ENCODE results near the gene C22orf42.

Gene C22orf42

DNA sequence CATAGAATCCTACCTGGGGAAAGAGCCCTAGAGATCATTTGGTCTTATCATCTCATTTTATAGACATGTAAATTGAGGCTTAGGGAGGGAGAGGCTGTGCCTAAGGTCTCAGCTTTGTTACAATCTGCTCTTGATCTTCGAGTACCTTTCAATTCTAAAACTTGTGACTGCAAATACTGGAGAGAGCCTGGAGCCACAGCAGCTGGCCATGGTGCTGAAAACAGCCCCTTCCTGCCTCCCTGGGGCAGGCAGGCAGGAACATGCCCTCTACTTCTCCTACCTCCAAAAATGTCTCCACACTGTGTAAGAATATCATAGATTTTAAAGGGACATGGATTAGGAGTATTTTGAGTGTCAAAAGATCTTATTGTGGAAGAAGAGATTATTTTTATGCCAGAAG lies 52.2 kb downstream of the C22orf42 start:
- Histone ChIP-seq H2AFZ (ENCODE audit: low read length) (no peak overlapping the region), H4K20me1 (ENCODE audit: insufficient read depth, low read length) (no peaks in the 10 kb centered on the region), H3K4me3 (ENCODE audit: low read depth, low read length, poor library complexity, severe bottlenecking) (no peak overlapping the region), H3K9me3 (ENCODE audit: low read length) (no peaks in the 10 kb centered on the region), H3K9me2 (ENCODE audit: low read depth, low read length) (no peaks in the 10 kb centered on the region), H3K4me1 (ENCODE audit: insufficient read depth, low read length, severe bottlenecking) (no peaks in the 10 kb centered on the region), H3F3A (ENCODE audit: insufficient read depth, low read length) (no peaks in the 10 kb centered on the region), H3K27ac (ENCODE audit: low read depth, low read length, poor library complexity, severe bottlenecking) (no peak overlapping the region), H3K4me2 (ENCODE audit: low read length) (no peak overlapping the region), H3K79me2 (ENCODE audit: insufficient read depth, low read length) (no peaks in the 10 kb centered on the region), H3K36me3 (ENCODE audit: insufficient read depth, low read length) (no peaks in the 10 kb centered on the region), H3K9ac (ENCODE audit: low read length) (no peak overlapping the region), H3K27me3 (ENCODE audit: insufficient read depth, low read length) (no peaks in the 10 kb centered on the region)
- TF ChIP-seq, protein P1, sequence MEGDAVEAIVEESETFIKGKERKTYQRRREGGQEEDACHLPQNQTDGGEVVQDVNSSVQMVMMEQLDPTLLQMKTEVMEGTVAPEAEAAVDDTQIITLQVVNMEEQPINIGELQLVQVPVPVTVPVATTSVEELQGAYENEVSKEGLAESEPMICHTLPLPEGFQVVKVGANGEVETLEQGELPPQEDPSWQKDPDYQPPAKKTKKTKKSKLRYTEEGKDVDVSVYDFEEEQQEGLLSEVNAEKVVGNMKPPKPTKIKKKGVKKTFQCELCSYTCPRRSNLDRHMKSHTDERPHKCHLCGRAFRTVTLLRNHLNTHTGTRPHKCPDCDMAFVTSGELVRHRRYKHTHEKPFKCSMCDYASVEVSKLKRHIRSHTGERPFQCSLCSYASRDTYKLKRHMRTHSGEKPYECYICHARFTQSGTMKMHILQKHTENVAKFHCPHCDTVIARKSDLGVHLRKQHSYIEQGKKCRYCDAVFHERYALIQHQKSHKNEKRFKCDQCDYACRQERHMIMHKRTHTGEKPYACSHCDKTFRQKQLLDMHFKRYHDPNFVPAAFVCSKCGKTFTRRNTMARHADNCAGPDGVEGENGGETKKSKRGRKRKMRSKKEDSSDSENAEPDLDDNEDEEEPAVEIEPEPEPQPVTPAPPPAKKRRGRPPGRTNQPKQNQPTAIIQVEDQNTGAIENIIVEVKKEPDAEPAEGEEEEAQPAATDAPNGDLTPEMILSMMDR (IDR thresholded peaks at IDR 0.05; ENCODE audit: low read length), result no peak
- TF ChIP-seq EZH2 (IDR thresholded peaks at IDR 0.05; ENCODE audit: borderline replicate concordance, low read length), result no peak

GRCh38 chr22:32103658-32104315 lies 55.3 kb downstream of the C22orf42 start:
- Histone ChIP-seq H3K36me3 (ENCODE audit: insufficient read depth, low read length) (no peaks in the 10 kb centered on the region), H3K79me2 (ENCODE audit: insufficient read depth, low read length) (no peaks in the 10 kb centered on the region), H3K9ac (ENCODE audit: low read length) (no peak overlapping the region), H3K4me2 (ENCODE audit: low read length) (no peak overlapping the region), H3F3A (ENCODE audit: insufficient read depth, low read length) (no peaks in the 10 kb centered on the region), H3K4me1 (ENCODE audit: insufficient read depth, low read length, severe bottlenecking) (no peaks in the 10 kb centered on the region), H3K9me2 (ENCODE audit: low read depth, low read length) (no peaks in the 10 kb centered on the region), H3K27me3 (ENCODE audit: insufficient read depth, low read length) (no peaks in the 10 kb centered on the region), H3K27ac (ENCODE audit: low read depth, low read length, poor library complexity, severe bottlenecking) (no peak overlapping the region), H2AFZ (ENCODE audit: low read length) (no peak overlapping the region), H3K4me3 (ENCODE audit: low read depth, low read length, poor library complexity, severe bottlenecking) (no peak overlapping the region), H4K20me1 (ENCODE audit: insufficient read depth, low read length) (no peaks in the 10 kb centered on the region), H3K9me3 (ENCODE audit: low read length) (no peaks in the 10 kb centered on the region)
- no peak for TF ChIP-seq EZH2 (IDR thresholded peaks at IDR 0.05; ENCODE audit: borderline replicate concordance, low read length)
- TF ChIP-seq, protein P1 (IDR thresholded peaks at IDR 0.05; ENCODE audit: low read length), result peak; percentile 47; the same call in 1 of the 2 replicates

DNA sequence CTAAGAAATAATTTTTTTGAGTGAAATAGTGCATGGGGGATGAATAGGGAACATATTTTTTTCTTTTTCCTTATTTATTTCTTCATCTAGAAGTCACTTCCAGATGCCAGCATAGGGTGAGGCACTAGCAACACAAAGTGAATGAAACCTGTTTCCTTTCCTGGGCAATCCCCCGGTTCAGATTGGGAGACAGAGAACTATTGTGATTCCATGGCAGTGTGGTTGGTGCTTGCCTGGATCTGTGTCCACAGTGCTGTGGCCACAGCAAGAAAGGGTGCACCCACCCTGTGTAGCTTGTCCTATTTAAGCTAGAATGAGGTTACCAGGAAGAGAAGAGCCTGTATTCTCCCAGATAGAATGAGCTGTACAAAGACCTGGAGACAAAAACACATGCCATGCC lies 58.4 kb downstream of the C22orf42 start:
- Histone ChIP-seq H3F3A (ENCODE audit: insufficient read depth, low read length) (no peaks in the 10 kb centered on the region), H3K79me2 (ENCODE audit: insufficient read depth, low read length) (no peaks in the 10 kb centered on the region), H3K4me2 (ENCODE audit: low read length) (no peak overlapping the region), H3K27me3 (ENCODE audit: insufficient read depth, low read length) (no peaks in the 10 kb centered on the region), H3K9me2 (ENCODE audit: low read depth, low read length) (no peaks in the 10 kb centered on the region), H3K27ac (ENCODE audit: low read depth, low read length, poor library complexity, severe bottlenecking) (no peak overlapping the region), H3K9me3 (ENCODE audit: low read length) (no peaks in the 10 kb centered on the region), H3K4me3 (ENCODE audit: low read depth, low read length, poor library complexity, severe bottlenecking) (no peak overlapping the region), H2AFZ (ENCODE audit: low read length) (no peak overlapping the region), H3K36me3 (ENCODE audit: insufficient read depth, low read length) (no peaks in the 10 kb centered on the region), H3K4me1 (ENCODE audit: insufficient read depth, low read length, severe bottlenecking) (no peaks in the 10 kb centered on the region), H3K9ac (ENCODE audit: low read length) (no peak overlapping the region), H4K20me1 (ENCODE audit: insufficient read depth, low read length) (no peaks in the 10 kb centered on the region)
- TF ChIP-seq, protein P1 (IDR thresholded peaks at IDR 0.05; ENCODE audit: low read length), result no peak
- TF ChIP-seq EZH2 (IDR thresholded peaks at IDR 0.05; ENCODE audit: borderline replicate concordance, low read length), result no peak
